A673 (cell line): Measurements from ENCODE around the gene MGME1. TPM values are rescaled to one million over a fixed set of nuclear protein-coding genes. Genes with fewer than 3 reads are reported as not detected.

Source experiments
- BruUV-seq: library from RNA; stranded (reverse); fragments of 400-500 nt; replicated peaks from 2 replicates; lab custom pipeline; 2021; lab: Mats Ljungman, UMichigan
- CTCF ChIA-PET: fragments of 300-600 bp; sonication (Branson Sonifier 250); formaldehyde crosslinking; loops from one replicate; lab custom pipeline; 2022; ENCODE audit warnings: antibody characterized with exemption; lab: Charles Lee
- POLR2A ChIA-PET: fragments of 300-600 bp; sonication (Branson Sonifier 250); formaldehyde crosslinking; loops from one replicate; lab custom pipeline; 2022; ENCODE audit warnings: antibody characterized with exemption; ENCODE audit not compliant: low non-redundant PET; lab: Charles Lee
- DNase-seq: peaks from one replicate; pipeline ENCODE4 v3.0.0-alpha.2; 2015; ENCODE audit warnings: low spot score
- H3K27ac ChIP-seq: fragments of 200-600 bp; sonication (generic); 2 replicates; pipeline ENCODE4 v1.5.1; 2016; ENCODE audit warnings: mixed run types, low read depth, mild to moderate bottlenecking, mixed read lengths, antibody characterized with exemption, low read length; ENCODE audit not compliant: poor library complexity, severe bottlenecking
- H3K27me3 ChIP-seq: fragments of 200-600 bp; sonication (generic); replicated peaks from 2 replicates; pipeline ENCODE4 v1.6.1; 2017; ENCODE audit warnings: mixed run types, low read depth, mild to moderate bottlenecking, mixed read lengths, antibody characterized with exemption, low read length; ENCODE audit not compliant: insufficient read depth, poor library complexity
- H3K36me3 ChIP-seq: fragments of 200-600 bp; sonication (generic); 2 replicates; pipeline ENCODE4 v1.6.1; 2016; ENCODE audit warnings: mixed run types, mild to moderate bottlenecking, mixed read lengths, antibody characterized with exemption, low read length; ENCODE audit not compliant: insufficient read depth, poor library complexity, severe bottlenecking
- H3K4me1 ChIP-seq: fragments of 200-600 bp; sonication (generic); 2 replicates; pipeline ENCODE4 v1.6.1; 2017; ENCODE audit warnings: mixed run types, mild to moderate bottlenecking, mixed read lengths, antibody characterized with exemption, low read length; ENCODE audit not compliant: insufficient read depth, poor library complexity, severe bottlenecking
- H3K4me3 ChIP-seq: fragments of 200-600 bp; sonication (generic); 2 replicates; pipeline ENCODE4 v1.5.1; 2016; ENCODE audit warnings: low read depth, mixed run types, mild to moderate bottlenecking, mixed read lengths, low read length; ENCODE audit not compliant: poor library complexity, severe bottlenecking
- H3K9me3 ChIP-seq: fragments of 200-600 bp; sonication (generic); 2 replicates; pipeline ENCODE4 v1.6.1; 2016; ENCODE audit warnings: mixed run types, low read depth, mild to moderate bottlenecking, mixed read lengths, antibody characterized with exemption, low read length; ENCODE audit not compliant: poor library complexity, severe bottlenecking
- EZH2 ChIP-seq: fragments of 200-600 bp; sonication (generic); IDR thresholded peaks from 2 replicates; pipeline ENCODE4 v1.6.1; 2017; ENCODE audit warnings: borderline replicate concordance, low read depth, mild to moderate bottlenecking, mixed read lengths, antibody characterized with exemption, low read length; ENCODE audit not compliant: poor library complexity, severe bottlenecking
- intact Hi-C: fragments of 100-400 bp; cut with micrococcal nuclease; formaldehyde crosslinking; loops from one replicate; pipeline ENCODE4 v1.10.0; 2022; ENCODE audit not compliant: unreplicated experiment
- total RNA-seq: library from RNA; stranded (reverse); gene quantifications from 2 replicates; pipeline ENCODE4 v1.2.3, GENCODE V29; 2021
- TF ChIP-seq, protein P1 (sequence below): fragments of 300-800, 200-600 bp; sonication (generic); conservative IDR thresholded peaks from 2 replicates; pipeline ENCODE4 v1.5.1; 2017; ENCODE audit warnings: low read depth, mild to moderate bottlenecking, antibody characterized with exemption, low read length, moderate library complexity, mixed read lengths

Gene MGME1
- total RNA-seq, 1 experiment from 2014 or later: 41.4 TPM

GRCh38 chr20:17925141-17925939 is 43.5 kb upstream of the MGME1 start:
- no TSS peak for BruUV-seq
- CTCF ChIA-PET: no interaction called here
- H3K27ac ChIP-seq: no peak overlapping the region
- TF ChIP-seq, protein P1, sequence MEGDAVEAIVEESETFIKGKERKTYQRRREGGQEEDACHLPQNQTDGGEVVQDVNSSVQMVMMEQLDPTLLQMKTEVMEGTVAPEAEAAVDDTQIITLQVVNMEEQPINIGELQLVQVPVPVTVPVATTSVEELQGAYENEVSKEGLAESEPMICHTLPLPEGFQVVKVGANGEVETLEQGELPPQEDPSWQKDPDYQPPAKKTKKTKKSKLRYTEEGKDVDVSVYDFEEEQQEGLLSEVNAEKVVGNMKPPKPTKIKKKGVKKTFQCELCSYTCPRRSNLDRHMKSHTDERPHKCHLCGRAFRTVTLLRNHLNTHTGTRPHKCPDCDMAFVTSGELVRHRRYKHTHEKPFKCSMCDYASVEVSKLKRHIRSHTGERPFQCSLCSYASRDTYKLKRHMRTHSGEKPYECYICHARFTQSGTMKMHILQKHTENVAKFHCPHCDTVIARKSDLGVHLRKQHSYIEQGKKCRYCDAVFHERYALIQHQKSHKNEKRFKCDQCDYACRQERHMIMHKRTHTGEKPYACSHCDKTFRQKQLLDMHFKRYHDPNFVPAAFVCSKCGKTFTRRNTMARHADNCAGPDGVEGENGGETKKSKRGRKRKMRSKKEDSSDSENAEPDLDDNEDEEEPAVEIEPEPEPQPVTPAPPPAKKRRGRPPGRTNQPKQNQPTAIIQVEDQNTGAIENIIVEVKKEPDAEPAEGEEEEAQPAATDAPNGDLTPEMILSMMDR: no peak
- TF ChIP-seq EZH2: no peak
- intact Hi-C loops: no loop called here
- no peak overlapping the region for H3K4me3 ChIP-seq
- no peaks in the 10 kb centered on the region for H3K27me3 ChIP-seq
- H3K4me1 ChIP-seq: no peaks in the 10 kb centered on the region
- no peak for DNase-seq
- H3K9me3 ChIP-seq: no peaks in the 10 kb centered on the region
- no peaks in the 10 kb centered on the region for H3K36me3 ChIP-seq
- POLR2A ChIA-PET: no interaction called here

- H3K27me3 ChIP-seq: no peaks in the 10 kb centered on the region
- no peak overlapping the region for H3K4me3 ChIP-seq
- POLR2A ChIA-PET: no interaction called here
- H3K9me3 ChIP-seq: no peaks in the 10 kb centered on the region
- no peak overlapping the region for H3K27ac ChIP-seq
- no TSS peak for BruUV-seq
- intact Hi-C loops: no loop called here
- TF ChIP-seq, protein P1: no peak
- no peak for TF ChIP-seq EZH2
- CTCF ChIA-PET: no interaction called here
- DNase-seq: no peak
- no peaks in the 10 kb centered on the region for H3K36me3 ChIP-seq
- no peaks in the 10 kb centered on the region for H3K4me1 ChIP-seq
Measured at GRCh38 chr20:17925940-17926300, 42.9 kb upstream of the MGME1 start.

DNA sequence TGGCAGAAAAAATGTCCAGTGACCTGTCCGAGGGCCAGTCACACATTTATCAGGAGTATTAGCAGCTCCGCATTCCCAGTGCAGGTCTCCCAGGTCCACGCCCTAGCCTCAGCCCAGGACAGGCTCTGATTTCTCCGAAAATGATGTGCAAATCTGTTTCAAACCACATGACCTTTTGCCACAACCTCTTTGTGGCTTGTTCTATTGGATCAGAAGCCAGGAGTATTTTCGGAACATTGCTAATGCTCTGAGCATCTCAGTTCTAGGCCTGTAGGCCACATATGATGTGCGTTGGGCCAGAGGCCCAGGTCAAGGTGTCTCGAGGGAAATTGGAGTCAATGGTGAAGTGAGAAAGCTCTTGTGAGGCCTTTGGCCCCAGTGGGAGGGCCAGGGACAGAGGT is 40.6 kb upstream of the MGME1 start:
- ChIA-PET POLR2A (interaction anchor here (0.7 kb wide), 1 partner anchor 22 kb away, joined by 4 read pairs; no protein-coding TSS in a partner anchor), CTCF (no interaction called here)
- Histone ChIP-seq H3K4me3 (no peak overlapping the region), H3K4me1 (no peaks in the 10 kb centered on the region), H3K9me3 (no peaks in the 10 kb centered on the region), H3K36me3 (no peaks in the 10 kb centered on the region), H3K27ac (no peak overlapping the region), H3K27me3 (no peaks in the 10 kb centered on the region)
- TF ChIP-seq EZH2: no peak
- TF ChIP-seq, protein P1: no peak
- DNase-seq: no peak
- BruUV-seq: no TSS peak
- intact Hi-C loops: no loop called here
